GM21367 (cell line): ENCODE data around the gene HMMR.
A peak's percentile ranks its signal among the peaks of the same experiment; 100 is the strongest.
"Not testable (repeated sequence)": the region's sequence is repeated elsewhere in the genome, so short reads cannot be mapped to it uniquely, and the experiment has no call there.

ENCODE experiments used
- ATAC-seq: cut with Tn5 transposase; IDR thresholded peaks from one replicate; pipeline ENCODE4 v1.9.1; 2021; ENCODE audit not compliant: unreplicated experiment

Gene HMMR

GRCh38 chr5:163460562-163461171, at the start of gene HMMR:
HMMR (plus strand) TSS chr5:163460632; CDS start chr5:163460693, 61 bp downstream.
- no peak for ATAC-seq

- not testable (repeated sequence) for ATAC-seq
Observed at GRCh38 chr5:163415673-163416072, 44.8 kb upstream of the HMMR start.

GRCh38 chr5:163424836-163425235, 35.6 kb upstream of the HMMR start:
- no peak for ATAC-seq

GRCh38 chr5:163426128-163426527, 34.3 kb upstream of the HMMR start:
- ATAC-seq, result not testable (repeated sequence)

GRCh38 chr5:163432544-163432943, 27.9 kb upstream of the HMMR start:
- no peak for ATAC-seq

- ATAC-seq, result no peak
Observed at GRCh38 chr5:163433271-163433670, 27.2 kb upstream of the HMMR start.

- ATAC-seq, result no peak
Observed at GRCh38 chr5:163434401-163434866, 26.0 kb upstream of the HMMR start.

GRCh38 chr5:163436515-163436914, 23.9 kb upstream of the HMMR start:
- ATAC-seq, result no peak

- ATAC-seq, result no peak
Observed at GRCh38 chr5:163437011-163437308, 23.5 kb upstream of the HMMR start.

GRCh38 chr5:163437309-163438182, 22.9 kb upstream of the HMMR start, which contains the start of gene CCNG1:
CCNG1 (plus strand) TSS chr5:163437595; CDS start chr5:163439257, 1,662 bp downstream.
- ATAC-seq, result peak; percentile 97

- ATAC-seq, result no peak
Observed at GRCh38 chr5:163439092-163439425, 21.4 kb upstream of the HMMR start.

GRCh38 chr5:163440954-163441353, 19.5 kb upstream of the HMMR start:
- no peak for ATAC-seq

GRCh38 chr5:163444526-163444925, 15.9 kb upstream of the HMMR start:
- no peak for ATAC-seq

- ATAC-seq, result no peak
Observed at GRCh38 chr5:163445345-163445744, 15.1 kb upstream of the HMMR start.

- no peak for ATAC-seq
Observed at GRCh38 chr5:163447191-163447590, 13.2 kb upstream of the HMMR start.

- no peak for ATAC-seq
Observed at GRCh38 chr5:163447875-163448274, 12.6 kb upstream of the HMMR start.

GRCh38 chr5:163448491-163448890, 11.9 kb upstream of the HMMR start:
- ATAC-seq, result no peak

GRCh38 chr5:163451489-163451888, 8.9 kb upstream of the HMMR start:
- no peak for ATAC-seq

GRCh38 chr5:163453705-163454104, 6.7 kb upstream of the HMMR start:
- no peak for ATAC-seq

- not testable (repeated sequence) for ATAC-seq
Observed at GRCh38 chr5:163455406-163455805, 5.0 kb upstream of the HMMR start.

GRCh38 chr5:163456029-163456589, 4.3 kb upstream of the HMMR start:
- ATAC-seq, result no peak

- ATAC-seq, result no peak
Observed at GRCh38 chr5:163456840-163457239, 3.6 kb upstream of the HMMR start.
